IPS-11a (cell line): ENCODE results near the gene SPIN2B.

ENCODE experiments used
- H3K4me3 ChIP-seq: one replicate; pipeline ENCODE4 v1.5.1; 2013; ENCODE audit warnings: low read depth, low read length, control low read depth

Gene SPIN2B

DNA sequence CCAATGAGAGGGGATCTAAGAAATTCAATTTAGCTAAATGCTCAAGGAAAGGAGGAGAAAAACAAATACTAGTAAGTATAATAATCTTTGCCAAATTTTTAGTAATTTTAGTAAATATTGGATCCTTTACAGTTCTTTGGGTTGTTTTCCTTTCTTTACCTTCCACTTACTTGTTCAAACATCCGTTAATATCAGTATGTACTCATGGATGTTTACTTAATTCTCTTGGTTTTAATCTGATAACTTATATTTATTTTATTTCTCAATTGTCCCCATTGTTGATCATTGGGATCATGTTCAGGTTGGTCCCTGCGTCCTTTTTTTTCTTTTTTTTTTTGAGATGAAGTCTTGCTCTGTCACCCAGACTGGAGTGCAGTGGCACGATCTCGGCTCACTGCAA, 46.9 kb downstream of the SPIN2B start:
- H3K4me3 ChIP-seq, result no peak overlapping the region

DNA sequence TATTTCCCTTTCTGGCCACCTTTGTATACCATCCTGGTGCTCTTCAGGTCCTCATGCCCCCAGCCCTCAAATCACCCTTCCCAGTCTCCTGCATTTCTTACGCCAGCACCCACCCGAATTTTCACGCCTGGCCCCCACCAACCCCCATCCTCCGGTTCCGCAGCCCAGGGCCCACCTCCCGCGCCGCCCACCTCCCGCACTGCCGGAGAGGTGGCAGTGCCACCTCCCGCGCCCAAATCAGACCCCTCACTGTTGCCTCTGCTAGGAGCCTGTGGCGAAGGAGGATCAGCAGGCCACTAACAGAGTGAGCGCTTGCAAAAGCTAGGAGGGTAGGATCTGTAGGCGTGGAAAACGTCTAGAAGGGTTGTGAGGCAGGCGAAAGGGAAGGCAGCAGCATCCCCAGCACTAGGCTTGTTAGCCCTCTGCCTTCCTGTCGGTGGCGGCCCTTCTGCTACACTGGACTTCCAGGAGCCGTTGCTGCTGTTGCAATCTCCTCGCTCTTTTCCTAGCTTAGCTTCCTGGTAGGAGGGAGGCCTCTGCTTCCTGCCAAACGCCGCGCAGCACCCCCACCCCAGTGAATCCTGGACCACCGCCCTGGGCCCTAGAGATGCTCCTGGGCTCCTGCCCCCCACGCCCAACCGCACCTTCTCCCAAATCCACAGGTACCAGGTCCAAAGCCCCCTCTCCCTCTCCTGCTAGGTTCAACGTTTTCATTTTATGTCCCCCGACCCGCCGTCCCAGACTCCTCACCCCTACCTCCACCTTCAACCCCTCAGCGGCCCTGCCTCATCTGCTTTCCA, 51.0 kb downstream of the SPIN2B start:
- no peak overlapping the region for H3K4me3 ChIP-seq
